ENCODE results near the gene UBAC2. TPM values are rescaled to one million over a fixed set of nuclear protein-coding genes. Genes with fewer than 3 reads are reported as not detected.

UBAC2 gene
- total RNA-seq, 1 experiment from 2014 or later, result 45.8 TPM

DNA sequence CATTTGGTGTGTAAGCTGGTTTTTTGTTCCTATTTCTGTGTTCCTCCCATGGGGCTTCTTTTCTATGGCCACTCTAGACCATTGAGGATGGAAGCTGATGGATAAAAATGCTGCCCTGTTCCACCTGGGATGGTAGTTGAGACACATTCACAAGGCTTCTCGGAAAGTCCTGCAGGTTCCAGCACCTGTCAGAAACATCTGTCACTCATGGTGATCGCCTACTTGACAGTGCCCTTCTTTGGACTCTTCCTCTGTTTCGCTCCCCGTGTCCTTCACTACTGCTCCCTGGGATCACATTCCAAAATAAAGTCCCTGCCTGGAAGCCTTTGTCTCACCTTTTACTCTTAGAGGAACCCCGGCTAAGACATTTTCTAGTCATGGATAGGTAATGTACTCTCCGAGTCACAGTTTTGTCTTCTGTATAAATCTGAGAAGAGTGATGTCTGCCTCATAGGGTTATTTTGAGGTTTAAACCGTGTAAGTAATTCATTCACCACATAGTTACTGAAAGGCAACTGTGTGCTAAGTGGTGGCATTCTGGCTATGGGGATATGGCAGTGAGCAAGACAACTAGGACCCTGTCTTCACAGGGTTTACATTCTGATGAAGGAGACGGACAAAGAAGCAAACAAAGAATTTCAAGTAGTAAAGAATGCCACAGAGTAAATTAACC, 21.0 kb downstream of the UBAC2 start:
- no peak for DNase-seq (ENCODE audit: low spot score)
- no TSS peak for BruUV-seq (replicated peaks)
- Histone ChIP-seq H3K36me3 (ENCODE audit: insufficient read depth, low read length, poor library complexity, severe bottlenecking) (no peaks in the 10 kb centered on the region), H3K4me1 (ENCODE audit: insufficient read depth, low read length, poor library complexity, severe bottlenecking) (no peaks in the 10 kb centered on the region), H3K27me3 (replicated peaks; ENCODE audit: insufficient read depth, low read depth, low read length, poor library complexity) (no peaks in the 10 kb centered on the region), H3K9me3 (ENCODE audit: low read depth, low read length, poor library complexity, severe bottlenecking) (peaks cover 8% of the 10 kb centered on the region), H3K4me3 (ENCODE audit: low read depth, low read length, poor library complexity, severe bottlenecking) (no peak overlapping the region), H3K27ac (ENCODE audit: low read depth, low read length, poor library complexity, severe bottlenecking) (no peak overlapping the region)
- ChIA-PET POLR2A (ENCODE audit: low non-redundant PET) (no interaction called here), CTCF (no interaction called here)
- TF ChIP-seq CTCF (conservative IDR thresholded peaks at IDR 0.05; ENCODE audit: low read depth, low read length), result no peak
- no peak for TF ChIP-seq EZH2 (IDR thresholded peaks at IDR 0.05; ENCODE audit: borderline replicate concordance, low read depth, low read length, poor library complexity, severe bottlenecking)
- intact Hi-C loops (cut with micrococcal nuclease; ENCODE audit: unreplicated experiment), result no loop called here

DNA sequence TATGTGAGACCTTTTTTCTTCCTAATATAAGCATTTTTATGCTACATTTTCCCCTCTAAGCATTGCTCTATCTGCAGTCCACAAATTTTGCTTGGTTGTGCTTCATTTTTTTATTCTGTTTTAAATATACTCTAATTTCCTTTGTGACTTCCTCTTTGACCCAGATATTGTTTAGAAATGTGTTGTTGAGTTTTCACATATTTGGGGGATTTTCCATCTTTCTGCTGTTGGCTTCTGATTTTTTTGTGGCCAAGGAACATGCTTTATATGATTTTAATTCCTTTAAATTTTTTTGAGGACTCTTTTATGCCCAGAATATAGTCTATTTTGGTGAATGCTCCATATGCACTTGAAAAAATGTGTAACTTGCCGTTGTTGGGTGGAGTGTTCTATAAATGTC, 22.9 kb downstream of the UBAC2 start:
- Histone ChIP-seq H3K36me3 (ENCODE audit: insufficient read depth, low read length, poor library complexity, severe bottlenecking) (no peaks in the 10 kb centered on the region), H3K4me3 (ENCODE audit: low read depth, low read length, poor library complexity, severe bottlenecking) (no peak overlapping the region), H3K4me1 (ENCODE audit: insufficient read depth, low read length, poor library complexity, severe bottlenecking) (peaks cover 3% of the 10 kb centered on the region), H3K9me3 (ENCODE audit: low read depth, low read length, poor library complexity, severe bottlenecking) (peaks cover 8% of the 10 kb centered on the region), H3K27me3 (replicated peaks; ENCODE audit: insufficient read depth, low read depth, low read length, poor library complexity) (no peaks in the 10 kb centered on the region), H3K27ac (ENCODE audit: low read depth, low read length, poor library complexity, severe bottlenecking) (no peak overlapping the region)
- intact Hi-C loops (cut with micrococcal nuclease; ENCODE audit: unreplicated experiment), result no loop called here
- BruUV-seq (replicated peaks), result no TSS peak
- DNase-seq (ENCODE audit: low spot score), result no peak
- TF ChIP-seq CTCF (conservative IDR thresholded peaks at IDR 0.05; ENCODE audit: low read depth, low read length), result no peak
- no peak for TF ChIP-seq EZH2 (IDR thresholded peaks at IDR 0.05; ENCODE audit: borderline replicate concordance, low read depth, low read length, poor library complexity, severe bottlenecking)
- POLR2A ChIA-PET (ENCODE audit: low non-redundant PET), result no interaction called here
- CTCF ChIA-PET, result no interaction called here

- BruUV-seq (replicated peaks), result no TSS peak
- ChIA-PET POLR2A (ENCODE audit: low non-redundant PET) (no interaction called here), CTCF (interaction anchor here (0.5 kb wide), 1 partner anchor 9 kb away, joined by 4 read pairs; no protein-coding TSS in a partner anchor)
- Histone ChIP-seq H3K4me1 (ENCODE audit: insufficient read depth, low read length, poor library complexity, severe bottlenecking) (peaks cover 4% of the 10 kb centered on the region), H3K27me3 (replicated peaks; ENCODE audit: insufficient read depth, low read depth, low read length, poor library complexity) (no peaks in the 10 kb centered on the region), H3K4me3 (ENCODE audit: low read depth, low read length, poor library complexity, severe bottlenecking) (no peak overlapping the region), H3K9me3 (ENCODE audit: low read depth, low read length, poor library complexity, severe bottlenecking) (peaks cover 8% of the 10 kb centered on the region), H3K36me3 (ENCODE audit: insufficient read depth, low read length, poor library complexity, severe bottlenecking) (no peaks in the 10 kb centered on the region), H3K27ac (ENCODE audit: low read depth, low read length, poor library complexity, severe bottlenecking) (no peak overlapping the region)
- intact Hi-C loops (cut with micrococcal nuclease; ENCODE audit: unreplicated experiment), result no loop called here
- no peak for DNase-seq (ENCODE audit: low spot score)
- TF ChIP-seq EZH2 (IDR thresholded peaks at IDR 0.05; ENCODE audit: borderline replicate concordance, low read depth, low read length, poor library complexity, severe bottlenecking), result no peak
- TF ChIP-seq CTCF (conservative IDR thresholded peaks at IDR 0.05; ENCODE audit: low read depth, low read length), result no peak
Observed at GRCh38 chr13:99224021-99224420, 23.4 kb downstream of the UBAC2 start.
